Measurements from ENCODE around the gene MARK2. TPM values are rescaled to one million over a fixed set of nuclear protein-coding genes. Genes with fewer than 3 reads are reported as not detected.
A peak's percentile ranks its signal among the peaks of the same experiment; 100 is the strongest.

MARK2 gene
- total RNA-seq, 2 donors from 2014 or later: 20.2 to 25.5 TPM

DNA sequence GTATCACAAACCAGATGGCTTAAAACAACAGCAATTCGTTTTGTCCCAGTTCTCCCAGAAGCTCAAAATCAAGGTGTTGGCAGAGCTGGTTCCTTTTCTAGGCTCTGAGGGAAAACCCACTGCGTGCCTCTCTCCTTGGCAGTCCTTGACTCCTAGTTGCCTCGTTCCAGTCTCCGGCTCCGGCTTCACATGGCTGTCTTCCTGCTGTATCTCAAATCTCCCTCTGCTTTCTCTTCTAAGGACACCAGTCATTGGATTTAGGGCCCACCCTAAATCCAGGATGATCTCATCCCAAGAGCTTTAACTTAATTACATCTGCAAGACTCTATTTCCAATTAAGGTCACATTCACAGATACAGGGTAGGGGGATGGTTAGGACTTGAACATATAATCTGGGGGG lies 90.7 kb downstream of the MARK2 start:
- no peaks in the 10 kb centered on the region for H3K27me3 ChIP-seq (replicated peaks; ENCODE audit: insufficient read depth)
- H3K36me3 ChIP-seq: no peaks in the 10 kb centered on the region
- ATAC-seq (ENCODE audit: insufficient number of reproducible peaks, low FRiP score, low read depth): no peak
- DNase-seq (ENCODE audit: low spot score): no peak
- no peak overlapping the region for H3K27ac ChIP-seq
- H3K4me1 ChIP-seq (ENCODE audit: control insufficient read depth in 1 of 2, low read depth in 2 of 2): no peaks in the 10 kb centered on the region
- no peak overlapping the region for H3K4me3 ChIP-seq
- TF ChIP-seq, protein P1, sequence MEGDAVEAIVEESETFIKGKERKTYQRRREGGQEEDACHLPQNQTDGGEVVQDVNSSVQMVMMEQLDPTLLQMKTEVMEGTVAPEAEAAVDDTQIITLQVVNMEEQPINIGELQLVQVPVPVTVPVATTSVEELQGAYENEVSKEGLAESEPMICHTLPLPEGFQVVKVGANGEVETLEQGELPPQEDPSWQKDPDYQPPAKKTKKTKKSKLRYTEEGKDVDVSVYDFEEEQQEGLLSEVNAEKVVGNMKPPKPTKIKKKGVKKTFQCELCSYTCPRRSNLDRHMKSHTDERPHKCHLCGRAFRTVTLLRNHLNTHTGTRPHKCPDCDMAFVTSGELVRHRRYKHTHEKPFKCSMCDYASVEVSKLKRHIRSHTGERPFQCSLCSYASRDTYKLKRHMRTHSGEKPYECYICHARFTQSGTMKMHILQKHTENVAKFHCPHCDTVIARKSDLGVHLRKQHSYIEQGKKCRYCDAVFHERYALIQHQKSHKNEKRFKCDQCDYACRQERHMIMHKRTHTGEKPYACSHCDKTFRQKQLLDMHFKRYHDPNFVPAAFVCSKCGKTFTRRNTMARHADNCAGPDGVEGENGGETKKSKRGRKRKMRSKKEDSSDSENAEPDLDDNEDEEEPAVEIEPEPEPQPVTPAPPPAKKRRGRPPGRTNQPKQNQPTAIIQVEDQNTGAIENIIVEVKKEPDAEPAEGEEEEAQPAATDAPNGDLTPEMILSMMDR (IDR thresholded peaks at IDR 0.05): no peak
- no peaks in the 10 kb centered on the region for H3K9me3 ChIP-seq

DNA sequence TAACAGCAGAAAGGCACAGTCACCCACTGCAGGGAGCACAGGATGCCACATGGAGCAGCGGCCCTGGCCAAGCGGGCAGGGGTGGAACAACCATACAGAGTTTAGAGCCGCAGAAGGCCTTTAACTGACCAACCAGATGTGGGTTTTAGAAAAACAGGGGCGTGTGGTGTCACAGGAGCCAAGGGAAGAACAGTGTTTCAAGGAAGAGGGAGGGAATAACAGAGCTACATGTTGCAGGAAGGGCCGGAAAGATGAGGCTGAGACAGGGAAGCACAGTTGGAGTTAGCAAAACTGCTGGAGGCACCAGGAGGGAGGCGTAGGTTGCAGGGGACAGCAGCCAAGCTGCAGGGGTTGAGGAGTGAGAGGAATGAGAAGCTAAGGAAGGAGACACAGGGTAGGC lies 92.1 kb downstream of the MARK2 start:
- Histone ChIP-seq H3K36me3 (no peaks in the 10 kb centered on the region), H3K27ac (no peak overlapping the region), H3K9me3 (no peaks in the 10 kb centered on the region), H3K4me1 (ENCODE audit: control insufficient read depth in 1 of 2, low read depth in 2 of 2) (no peaks in the 10 kb centered on the region), H3K27me3 (replicated peaks; ENCODE audit: insufficient read depth) (no peaks in the 10 kb centered on the region), H3K4me3 (no peak overlapping the region)
- ATAC-seq (ENCODE audit: insufficient number of reproducible peaks, low FRiP score, low read depth): no peak
- TF ChIP-seq, protein P1 (IDR thresholded peaks at IDR 0.05): no peak
- DNase-seq (ENCODE audit: low spot score): no peak

DNA sequence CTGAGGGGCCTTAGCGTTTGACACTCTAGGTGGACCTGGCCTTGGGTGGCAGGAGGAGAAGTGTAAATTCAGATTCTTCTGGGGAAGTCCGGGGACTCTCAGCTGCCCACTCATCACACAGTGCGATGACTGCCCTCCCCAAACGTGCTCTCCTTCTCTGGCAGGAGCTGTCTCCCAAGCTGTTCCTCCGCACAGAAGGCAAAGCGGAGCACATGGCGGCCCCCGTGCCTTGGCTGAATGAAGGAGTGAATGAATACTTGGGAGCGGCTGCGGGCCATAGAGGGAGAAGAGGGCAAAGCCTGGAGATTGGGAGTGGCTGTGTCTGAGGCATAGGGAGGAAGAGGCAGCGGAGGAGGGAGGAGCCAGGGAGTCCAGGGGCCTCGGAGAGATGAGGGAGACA lies 93.0 kb downstream of the MARK2 start:
- TF ChIP-seq, protein P1 (IDR thresholded peaks at IDR 0.05): no peak
- H3K27me3 ChIP-seq (replicated peaks; ENCODE audit: insufficient read depth): no peaks in the 10 kb centered on the region
- H3K4me1 ChIP-seq (ENCODE audit: control insufficient read depth in 1 of 2, low read depth in 2 of 2): no peaks in the 10 kb centered on the region
- no peaks in the 10 kb centered on the region for H3K9me3 ChIP-seq
- DNase-seq (ENCODE audit: low spot score) (no peak), ATAC-seq (ENCODE audit: insufficient number of reproducible peaks, low FRiP score, low read depth) (no peak)
- H3K4me3 ChIP-seq: no peak overlapping the region
- no peaks in the 10 kb centered on the region for H3K36me3 ChIP-seq
- no peak overlapping the region for H3K27ac ChIP-seq

DNA sequence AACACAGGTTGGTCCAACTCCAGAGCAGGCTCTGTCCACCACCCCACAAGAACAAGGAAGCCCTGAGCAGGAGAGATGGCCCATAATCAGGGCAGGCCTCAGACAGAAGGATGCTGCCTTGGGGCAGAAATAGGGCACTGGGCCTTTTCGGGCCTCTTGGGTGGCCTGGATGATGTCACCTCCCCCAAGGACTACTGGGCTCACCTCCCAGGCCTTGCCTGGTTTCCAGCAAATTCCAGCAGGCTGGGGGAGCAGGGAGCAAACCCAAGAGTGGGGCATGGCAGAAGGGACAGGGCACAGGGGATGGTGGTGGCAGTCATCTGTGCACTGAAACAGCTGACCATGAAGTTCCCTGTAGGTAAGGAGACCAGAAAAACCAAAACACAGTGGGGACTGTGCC lies 94.5 kb downstream of the MARK2 start:
- no peaks in the 10 kb centered on the region for H3K9me3 ChIP-seq
- no peak for DNase-seq (ENCODE audit: low spot score)
- no peak for ATAC-seq (ENCODE audit: insufficient number of reproducible peaks, low FRiP score, low read depth)
- TF ChIP-seq, protein P1 (IDR thresholded peaks at IDR 0.05): no peak
- no peaks in the 10 kb centered on the region for H3K4me1 ChIP-seq (ENCODE audit: control insufficient read depth in 1 of 2, low read depth in 2 of 2)
- H3K27me3 ChIP-seq (replicated peaks; ENCODE audit: insufficient read depth): no peaks in the 10 kb centered on the region
- H3K36me3 ChIP-seq: no peaks in the 10 kb centered on the region
- peak overlapping the region in 1 of 2 donors; percentile 12 for H3K27ac ChIP-seq
- H3K4me3 ChIP-seq: no peak overlapping the region

DNA sequence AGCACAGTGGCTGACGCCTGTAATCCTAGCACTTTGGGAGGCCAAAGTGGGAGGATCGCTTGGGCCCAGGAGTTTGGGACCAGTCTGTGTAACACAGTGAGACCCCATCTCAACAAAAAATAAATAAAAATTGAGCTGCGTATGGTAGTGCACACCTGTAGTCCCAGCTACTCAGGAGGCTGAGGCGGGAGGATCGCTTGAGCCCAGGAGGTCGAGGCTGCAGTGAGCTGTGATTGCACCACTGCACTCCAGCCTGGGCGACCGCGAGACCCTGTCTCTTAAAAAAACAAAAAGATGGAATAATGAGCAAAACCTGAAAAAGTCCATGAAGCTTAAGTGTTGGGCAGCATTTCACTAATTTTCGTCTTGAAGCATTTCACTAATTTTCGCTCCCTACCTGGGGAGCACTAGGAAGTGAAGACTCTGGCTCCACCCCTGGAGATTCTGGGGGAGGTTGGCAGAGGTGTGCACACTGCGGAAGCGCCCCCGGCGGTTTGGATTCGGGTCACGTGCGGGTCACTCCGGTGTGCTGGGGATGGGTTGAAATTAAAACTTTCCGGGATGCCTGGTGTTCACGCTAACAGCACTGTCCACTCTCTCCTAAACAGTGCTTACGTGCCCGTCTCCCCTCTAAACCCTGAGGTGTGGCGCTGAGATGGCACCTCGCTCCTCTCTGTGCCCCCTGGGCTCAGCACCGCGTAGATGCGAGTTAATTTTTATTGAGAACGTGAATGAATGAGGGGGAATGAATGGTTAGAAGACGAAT lies 99.0 kb downstream of the MARK2 start:
- Histone ChIP-seq H3K27me3 (replicated peaks; ENCODE audit: insufficient read depth) (no peaks in the 10 kb centered on the region), H3K4me1 (ENCODE audit: control insufficient read depth in 1 of 2, low read depth in 2 of 2) (peaks cover 7 to 16% of the 10 kb centered on the region in 2 donors), H3K36me3 (no peaks in the 10 kb centered on the region), H3K9me3 (no peaks in the 10 kb centered on the region), H3K27ac (peak overlapping the region; percentile 2 to 27), H3K4me3 (peak overlapping the region; percentile 95)
- ATAC-seq (ENCODE audit: insufficient number of reproducible peaks, low FRiP score, low read depth) (peak; percentile 4), DNase-seq (ENCODE audit: low spot score) (no peak)
- TF ChIP-seq, protein P1 (IDR thresholded peaks at IDR 0.05): no peak
